Ovary (tissue), 3 donors: Measurements from ENCODE around the gene BANP.

ENCODE experiments used
- CTCF ChIP-seq, 3 donors: fragments of 450-650 bp in 2 of 3; fragments of 200-600 bp in 1 of 3; IDR thresholded peaks; one replicate each; pipeline versions ENCODE4 v1.5.1 to v1.8.0; 2016 to 2022; ENCODE audit warnings: antibody characterized with exemption in 3 of 3, mild to moderate bottlenecking in 1 of 3
- EP300 ChIP-seq: sonication (generic); formaldehyde crosslinking; IDR thresholded peaks from one replicate; pipeline ENCODE4 v1.6.1; 2017; ENCODE audit warnings: antibody characterized with exemption
- POLR2A ChIP-seq: fragments of 450-650 bp; IDR thresholded peaks from one replicate; pipeline ENCODE4 v1.6.1; 2017; ENCODE audit warnings: antibody characterized with exemption, mild to moderate bottlenecking, moderate library complexity
- donor health status: DM: no; HTN: no; CAD: no.

DNA sequence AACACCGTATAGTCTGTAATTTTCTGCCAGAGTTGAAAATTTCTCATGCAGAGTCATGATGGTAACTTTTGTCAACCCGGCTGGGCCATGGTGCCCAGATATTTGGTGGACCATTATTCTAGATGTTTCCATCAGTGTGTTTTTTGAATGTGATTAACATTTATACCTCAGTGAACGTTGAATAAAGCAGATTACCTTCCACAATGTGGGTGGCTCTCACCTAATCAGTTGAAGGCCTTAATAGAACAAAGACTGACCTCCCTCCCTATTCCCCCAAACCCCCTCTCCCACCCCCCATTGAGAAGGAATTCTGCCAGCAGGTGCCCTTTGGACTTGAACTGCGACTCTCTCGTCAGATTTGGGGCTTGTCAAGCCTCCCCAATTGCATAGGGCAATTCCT is 8.6 kb upstream of the BANP start:
- no peak for TF ChIP-seq POLR2A
- TF ChIP-seq CTCF (IDR thresholded peaks at IDR 0.05), result no peak
- no peak for TF ChIP-seq EP300
